GM12878 (cell line): ENCODE data around the gene PPIP5K1.
"Not testable (repeated sequence)": the region's sequence is repeated elsewhere in the genome, so short reads cannot be mapped to it uniquely, and the experiment has no call there.

Source experiments
- ASH2L ChIP-seq: fragments of 300-600, 200-600 bp; sonication (generic); IDR thresholded peaks from 2 replicates; pipeline ENCODE4 v1.6.1; 2017; ENCODE audit warnings: low read depth, mild to moderate bottlenecking, borderline replicate concordance
- BCL11A ChIP-seq: IDR thresholded peaks from 2 replicates; pipeline ENCODE4 v1.6.1; 2011; ENCODE audit warnings: low read depth, low read length
- CREM ChIP-seq: IDR thresholded peaks from 2 replicates; pipeline ENCODE4 v1.6.1; 2014; ENCODE audit warnings: antibody characterized with exemption, low read depth
- FOS ChIP-seq: IDR thresholded peaks from 3 replicates; pipeline ENCODE4 v1.6.1; 2011; ENCODE audit warnings: borderline replicate concordance; ENCODE audit not compliant: insufficient read length; ENCODE audit errors: extremely low read depth
- HDAC6 ChIP-seq: fragments of 200-600 bp; sonication (generic); IDR thresholded peaks from one replicate; pipeline ENCODE4 v1.8.0; 2017; ENCODE audit warnings: antibody characterized with exemption; ENCODE audit not compliant: unreplicated experiment
- NFYA ChIP-seq: IDR thresholded peaks from 2 replicates; pipeline ENCODE4 v1.6.1; 2011; ENCODE audit warnings: low read depth, mild to moderate bottlenecking, low read length, improper control_type of control experiment, borderline replicate concordance
- SUZ12 ChIP-seq: fragments of 200-600 bp; sonication (generic); IDR thresholded peaks from one replicate; pipeline ENCODE4 v1.6.1; 2018; ENCODE audit warnings: antibody characterized with exemption, mild to moderate bottlenecking; ENCODE audit not compliant: unreplicated experiment
- TAF1 ChIP-seq: IDR thresholded peaks from 2 replicates; pipeline ENCODE4 v1.6.1; 2011; ENCODE audit warnings: mild to moderate bottlenecking, low read depth, low read length, borderline replicate concordance
- TF ChIP-seq, protein P1 (sequence below), 3 experiments: IDR thresholded peaks in 2 of 3; conservative IDR thresholded peaks in 1 of 3; 2 replicates each; pipeline ENCODE4 v1.5.1; 2011; ENCODE audit warnings: low read depth in 3 of 3, low read length in 3 of 3, mild to moderate bottlenecking in 3 of 3, control low read depth in 2 of 3, moderate library complexity in 2 of 3, inconsistent platforms in 1 of 3, mixed read lengths in 1 of 3; ENCODE audit not compliant: control insufficient read depth in 2 of 3, insufficient read depth in 1 of 3; ENCODE audit errors: extremely low read depth in 1 of 3
- TF ChIP-seq, protein P2 (sequence below): IDR thresholded peaks from 2 replicates; pipeline ENCODE4 v1.6.1; 2011; ENCODE audit warnings: low read depth, mild to moderate bottlenecking, low read length, moderate library complexity, borderline replicate concordance; ENCODE audit errors: extremely low read depth
- TF ChIP-seq, protein P3 (sequence below): IDR thresholded peaks from 2 replicates; pipeline ENCODE4 v1.6.1; 2012; ENCODE audit warnings: mild to moderate bottlenecking, low read depth, low read length
- TF ChIP-seq, protein P4 (sequence below): IDR thresholded peaks from 2 replicates; pipeline ENCODE4 v1.6.1; 2011; ENCODE audit warnings: low read depth, low read length, improper control_type of control experiment, borderline replicate concordance
- TF ChIP-seq, protein P5 (sequence below): fragments of 450-650 bp; IDR thresholded peaks from 2 replicates; pipeline ENCODE4 v1.6.1; 2016; ENCODE audit warnings: mild to moderate bottlenecking

- TF ChIP-seq SUZ12, ASH2L, HDAC6, TAF1, BCL11A, CREM, NFYA, FOS: not testable (repeated sequence)
- TF ChIP-seq, protein P1, sequence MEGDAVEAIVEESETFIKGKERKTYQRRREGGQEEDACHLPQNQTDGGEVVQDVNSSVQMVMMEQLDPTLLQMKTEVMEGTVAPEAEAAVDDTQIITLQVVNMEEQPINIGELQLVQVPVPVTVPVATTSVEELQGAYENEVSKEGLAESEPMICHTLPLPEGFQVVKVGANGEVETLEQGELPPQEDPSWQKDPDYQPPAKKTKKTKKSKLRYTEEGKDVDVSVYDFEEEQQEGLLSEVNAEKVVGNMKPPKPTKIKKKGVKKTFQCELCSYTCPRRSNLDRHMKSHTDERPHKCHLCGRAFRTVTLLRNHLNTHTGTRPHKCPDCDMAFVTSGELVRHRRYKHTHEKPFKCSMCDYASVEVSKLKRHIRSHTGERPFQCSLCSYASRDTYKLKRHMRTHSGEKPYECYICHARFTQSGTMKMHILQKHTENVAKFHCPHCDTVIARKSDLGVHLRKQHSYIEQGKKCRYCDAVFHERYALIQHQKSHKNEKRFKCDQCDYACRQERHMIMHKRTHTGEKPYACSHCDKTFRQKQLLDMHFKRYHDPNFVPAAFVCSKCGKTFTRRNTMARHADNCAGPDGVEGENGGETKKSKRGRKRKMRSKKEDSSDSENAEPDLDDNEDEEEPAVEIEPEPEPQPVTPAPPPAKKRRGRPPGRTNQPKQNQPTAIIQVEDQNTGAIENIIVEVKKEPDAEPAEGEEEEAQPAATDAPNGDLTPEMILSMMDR (IDR thresholded peaks at IDR 0.05 in 2 of 3, conservative IDR thresholded peaks at IDR 0.05 in 1 of 3; ENCODE audit: control insufficient read depth in 2 of 3, extremely low read depth in 1 of 3, insufficient read depth in 1 of 3, low read depth in 3 of 3, low read length in 3 of 3) = not testable (repeated sequence)
- TF ChIP-seq, protein P2, sequence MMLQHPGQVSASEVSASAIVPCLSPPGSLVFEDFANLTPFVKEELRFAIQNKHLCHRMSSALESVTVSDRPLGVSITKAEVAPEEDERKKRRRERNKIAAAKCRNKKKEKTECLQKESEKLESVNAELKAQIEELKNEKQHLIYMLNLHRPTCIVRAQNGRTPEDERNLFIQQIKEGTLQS = not testable (repeated sequence)
- TF ChIP-seq, protein P3, sequence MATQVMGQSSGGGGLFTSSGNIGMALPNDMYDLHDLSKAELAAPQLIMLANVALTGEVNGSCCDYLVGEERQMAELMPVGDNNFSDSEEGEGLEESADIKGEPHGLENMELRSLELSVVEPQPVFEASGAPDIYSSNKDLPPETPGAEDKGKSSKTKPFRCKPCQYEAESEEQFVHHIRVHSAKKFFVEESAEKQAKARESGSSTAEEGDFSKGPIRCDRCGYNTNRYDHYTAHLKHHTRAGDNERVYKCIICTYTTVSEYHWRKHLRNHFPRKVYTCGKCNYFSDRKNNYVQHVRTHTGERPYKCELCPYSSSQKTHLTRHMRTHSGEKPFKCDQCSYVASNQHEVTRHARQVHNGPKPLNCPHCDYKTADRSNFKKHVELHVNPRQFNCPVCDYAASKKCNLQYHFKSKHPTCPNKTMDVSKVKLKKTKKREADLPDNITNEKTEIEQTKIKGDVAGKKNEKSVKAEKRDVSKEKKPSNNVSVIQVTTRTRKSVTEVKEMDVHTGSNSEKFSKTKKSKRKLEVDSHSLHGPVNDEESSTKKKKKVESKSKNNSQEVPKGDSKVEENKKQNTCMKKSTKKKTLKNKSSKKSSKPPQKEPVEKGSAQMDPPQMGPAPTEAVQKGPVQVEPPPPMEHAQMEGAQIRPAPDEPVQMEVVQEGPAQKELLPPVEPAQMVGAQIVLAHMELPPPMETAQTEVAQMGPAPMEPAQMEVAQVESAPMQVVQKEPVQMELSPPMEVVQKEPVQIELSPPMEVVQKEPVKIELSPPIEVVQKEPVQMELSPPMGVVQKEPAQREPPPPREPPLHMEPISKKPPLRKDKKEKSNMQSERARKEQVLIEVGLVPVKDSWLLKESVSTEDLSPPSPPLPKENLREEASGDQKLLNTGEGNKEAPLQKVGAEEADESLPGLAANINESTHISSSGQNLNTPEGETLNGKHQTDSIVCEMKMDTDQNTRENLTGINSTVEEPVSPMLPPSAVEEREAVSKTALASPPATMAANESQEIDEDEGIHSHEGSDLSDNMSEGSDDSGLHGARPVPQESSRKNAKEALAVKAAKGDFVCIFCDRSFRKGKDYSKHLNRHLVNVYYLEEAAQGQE = not testable (repeated sequence)
- TF ChIP-seq, protein P4, sequence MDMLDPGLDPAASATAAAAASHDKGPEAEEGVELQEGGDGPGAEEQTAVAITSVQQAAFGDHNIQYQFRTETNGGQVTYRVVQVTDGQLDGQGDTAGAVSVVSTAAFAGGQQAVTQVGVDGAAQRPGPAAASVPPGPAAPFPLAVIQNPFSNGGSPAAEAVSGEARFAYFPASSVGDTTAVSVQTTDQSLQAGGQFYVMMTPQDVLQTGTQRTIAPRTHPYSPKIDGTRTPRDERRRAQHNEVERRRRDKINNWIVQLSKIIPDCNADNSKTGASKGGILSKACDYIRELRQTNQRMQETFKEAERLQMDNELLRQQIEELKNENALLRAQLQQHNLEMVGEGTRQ = not testable (repeated sequence)
- TF ChIP-seq, protein P5, sequence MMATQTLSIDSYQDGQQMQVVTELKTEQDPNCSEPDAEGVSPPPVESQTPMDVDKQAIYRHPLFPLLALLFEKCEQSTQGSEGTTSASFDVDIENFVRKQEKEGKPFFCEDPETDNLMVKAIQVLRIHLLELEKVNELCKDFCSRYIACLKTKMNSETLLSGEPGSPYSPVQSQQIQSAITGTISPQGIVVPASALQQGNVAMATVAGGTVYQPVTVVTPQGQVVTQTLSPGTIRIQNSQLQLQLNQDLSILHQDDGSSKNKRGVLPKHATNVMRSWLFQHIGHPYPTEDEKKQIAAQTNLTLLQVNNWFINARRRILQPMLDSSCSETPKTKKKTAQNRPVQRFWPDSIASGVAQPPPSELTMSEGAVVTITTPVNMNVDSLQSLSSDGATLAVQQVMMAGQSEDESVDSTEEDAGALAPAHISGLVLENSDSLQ = not testable (repeated sequence)
Measured at GRCh38 chr15:43626937-43627336, 36.9 kb upstream of the PPIP5K1 start.
